ENCODE measurements around the gene MYH11.
"Not testable (repeated sequence)": the region's sequence is repeated elsewhere in the genome, so short reads cannot be mapped to it uniquely, and the experiment has no call there.

The MYH11 gene

GRCh38 chr16:15820837-15821236 is 36.0 kb downstream of the MYH11 start:
- Histone ChIP-seq H3K36me3 (ENCODE audit: control insufficient read depth, low read depth, low read length) (no peaks in the 10 kb centered on the region), H3K4me1 (ENCODE audit: control insufficient read depth, low read depth, low read length) (no peaks in the 10 kb centered on the region), H3K9ac (ENCODE audit: low read length) (no peak overlapping the region), H3K9me3 (ENCODE audit: control insufficient read depth, low read depth, low read length) (peaks cover 5% of the 10 kb centered on the region), H3K27me3 (ENCODE audit: control insufficient read depth, insufficient read depth, low read length) (no peaks in the 10 kb centered on the region), H3K27ac (ENCODE audit: low read length) (no peak overlapping the region), H3K4me3 (ENCODE audit: low read length) (no peak overlapping the region)

- H3K9ac ChIP-seq (ENCODE audit: low read length) = no peak overlapping the region
- peaks cover 5% of the 10 kb centered on the region for H3K9me3 ChIP-seq (ENCODE audit: control insufficient read depth, low read depth, low read length)
- no peak overlapping the region for H3K27ac ChIP-seq (ENCODE audit: low read length)
- H3K4me3 ChIP-seq (ENCODE audit: low read length) = no peak overlapping the region
- no peaks in the 10 kb centered on the region for H3K36me3 ChIP-seq (ENCODE audit: control insufficient read depth, low read depth, low read length)
- no peaks in the 10 kb centered on the region for H3K27me3 ChIP-seq (ENCODE audit: control insufficient read depth, insufficient read depth, low read length)
- no peaks in the 10 kb centered on the region for H3K4me1 ChIP-seq (ENCODE audit: control insufficient read depth, low read depth, low read length)
Measured at GRCh38 chr16:15819046-15819445, 37.8 kb downstream of the MYH11 start.

DNA sequence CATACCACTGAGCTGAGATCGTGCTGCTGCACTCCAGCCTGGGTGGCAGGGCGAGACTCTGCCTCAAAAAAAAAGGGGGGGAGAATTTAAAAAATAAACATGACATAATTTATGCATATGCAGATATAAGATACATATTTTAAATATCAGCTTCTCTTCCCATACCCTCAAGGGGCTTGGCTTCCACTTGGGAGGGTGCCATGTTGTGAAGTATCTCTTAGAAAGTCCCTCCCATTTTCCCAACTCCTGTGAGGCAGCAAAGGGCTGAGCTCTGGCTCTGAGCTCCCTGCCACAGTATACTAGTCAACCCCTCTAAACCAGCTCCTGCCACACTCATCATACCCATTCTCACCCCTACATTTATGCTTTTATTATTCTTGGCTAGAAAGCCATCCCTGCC is 39.4 kb downstream of the MYH11 start:
- Histone ChIP-seq H3K9me3 (ENCODE audit: control insufficient read depth, low read depth, low read length) (peaks cover 5% of the 10 kb centered on the region), H3K4me3 (ENCODE audit: low read length) (no peak overlapping the region), H3K9ac (ENCODE audit: low read length) (no peak overlapping the region), H3K27me3 (ENCODE audit: control insufficient read depth, insufficient read depth, low read length) (no peaks in the 10 kb centered on the region), H3K4me1 (ENCODE audit: control insufficient read depth, low read depth, low read length) (no peaks in the 10 kb centered on the region), H3K36me3 (ENCODE audit: control insufficient read depth, low read depth, low read length) (no peaks in the 10 kb centered on the region), H3K27ac (ENCODE audit: low read length) (no peak overlapping the region)

- Histone ChIP-seq H3K4me3 (ENCODE audit: low read length) (no peak overlapping the region), H3K27ac (ENCODE audit: low read length) (no peak overlapping the region), H3K9ac (ENCODE audit: low read length) (no peak overlapping the region), H3K4me1 (ENCODE audit: control insufficient read depth, low read depth, low read length) (no peaks in the 10 kb centered on the region), H3K36me3 (ENCODE audit: control insufficient read depth, low read depth, low read length) (no peaks in the 10 kb centered on the region), H3K9me3 (ENCODE audit: control insufficient read depth, low read depth, low read length) (peaks cover 5% of the 10 kb centered on the region), H3K27me3 (ENCODE audit: control insufficient read depth, insufficient read depth, low read length) (no peaks in the 10 kb centered on the region)
Measured at GRCh38 chr16:15816228-15816627, 40.6 kb downstream of the MYH11 start.

DNA sequence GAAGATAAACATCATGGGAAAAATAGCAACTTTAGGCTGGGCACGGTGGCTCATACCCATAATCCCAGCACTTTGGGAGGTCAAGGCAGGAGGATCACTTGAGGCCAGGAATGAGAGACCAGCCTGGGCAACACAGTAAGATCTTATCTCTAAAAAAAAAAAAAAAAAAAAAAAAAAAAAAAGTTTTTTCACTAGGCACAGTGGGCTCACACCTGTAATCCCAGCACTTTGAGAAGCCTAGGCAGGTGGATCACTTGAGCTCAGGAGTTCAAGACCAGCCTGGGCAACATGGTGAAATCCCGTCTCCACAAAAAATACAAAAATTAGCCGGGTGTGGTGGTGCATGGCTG is 44.5 kb downstream of the MYH11 start:
- not testable (repeated sequence) for H3K9ac ChIP-seq (ENCODE audit: low read length); H3K27me3 ChIP-seq (ENCODE audit: control insufficient read depth, insufficient read depth, low read length); H3K27ac ChIP-seq (ENCODE audit: low read length)

GRCh38 chr16:15811481-15812400 is 45.1 kb downstream of the MYH11 start:
- no peaks in the 10 kb centered on the region for H3K27me3 ChIP-seq (ENCODE audit: control insufficient read depth, insufficient read depth, low read length)
- peaks cover 5% of the 10 kb centered on the region for H3K9me3 ChIP-seq (ENCODE audit: control insufficient read depth, low read depth, low read length)
- H3K36me3 ChIP-seq (ENCODE audit: control insufficient read depth, low read depth, low read length) = no peaks in the 10 kb centered on the region
- no peak overlapping the region for H3K9ac ChIP-seq (ENCODE audit: low read length)
- no peak overlapping the region for H3K27ac ChIP-seq (ENCODE audit: low read length)
- no peak overlapping the region for H3K4me3 ChIP-seq (ENCODE audit: low read length)
- H3K4me1 ChIP-seq (ENCODE audit: control insufficient read depth, low read depth, low read length) = peaks cover 4% of the 10 kb centered on the region

More for the DNA sequence above, 44.5 kb downstream of the MYH11 start:
- not testable (repeated sequence) for H3K4me1 ChIP-seq (ENCODE audit: control insufficient read depth, low read depth, low read length); H3K9me3 ChIP-seq (ENCODE audit: control insufficient read depth, low read depth, low read length); H3K4me3 ChIP-seq (ENCODE audit: low read length); H3K36me3 ChIP-seq (ENCODE audit: control insufficient read depth, low read depth, low read length)

- Histone ChIP-seq H3K9me3 (ENCODE audit: control insufficient read depth, low read depth, low read length) (peaks cover under 1% of the 10 kb centered on the region), H3K9ac (ENCODE audit: low read length) (no peak overlapping the region), H3K27me3 (ENCODE audit: control insufficient read depth, insufficient read depth, low read length) (no peaks in the 10 kb centered on the region), H3K27ac (ENCODE audit: low read length) (no peak overlapping the region), H3K4me3 (ENCODE audit: low read length) (no peak overlapping the region), H3K36me3 (ENCODE audit: control insufficient read depth, low read depth, low read length) (no peaks in the 10 kb centered on the region), H3K4me1 (ENCODE audit: control insufficient read depth, low read depth, low read length) (peaks cover 4% of the 10 kb centered on the region)
Measured at GRCh38 chr16:15810949-15811348, 45.9 kb downstream of the MYH11 start.

DNA sequence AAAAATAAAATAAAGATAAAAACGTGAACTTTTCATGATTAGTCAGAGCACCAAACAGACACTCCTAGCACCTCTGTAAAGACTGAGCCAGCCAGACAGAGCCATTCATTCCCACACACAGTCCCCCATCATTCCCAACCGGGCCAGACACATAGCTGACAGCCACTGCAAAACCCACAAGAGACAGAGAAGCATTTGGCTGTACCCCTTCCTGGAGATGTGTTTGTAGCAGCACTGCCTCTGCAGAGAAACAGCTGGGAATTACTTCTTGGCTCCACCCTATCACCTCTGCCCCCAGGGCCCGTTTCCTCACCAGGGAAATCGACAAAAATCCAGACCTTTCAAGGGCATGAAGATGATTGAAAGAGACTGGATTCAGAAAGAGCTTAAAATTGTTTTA is 46.4 kb downstream of the MYH11 start:
- Histone ChIP-seq H3K9ac (ENCODE audit: low read length) (no peak overlapping the region), H3K27ac (ENCODE audit: low read length) (no peak overlapping the region), H3K4me3 (ENCODE audit: low read length) (no peak overlapping the region), H3K4me1 (ENCODE audit: control insufficient read depth, low read depth, low read length) (peaks cover 4% of the 10 kb centered on the region), H3K9me3 (ENCODE audit: control insufficient read depth, low read depth, low read length) (no peaks in the 10 kb centered on the region), H3K27me3 (ENCODE audit: control insufficient read depth, insufficient read depth, low read length) (no peaks in the 10 kb centered on the region), H3K36me3 (ENCODE audit: control insufficient read depth, low read depth, low read length) (no peaks in the 10 kb centered on the region)

- H3K4me3 ChIP-seq (ENCODE audit: low read length); H3K27me3 ChIP-seq (ENCODE audit: control insufficient read depth, insufficient read depth, low read length); H3K4me1 ChIP-seq (ENCODE audit: control insufficient read depth, low read depth, low read length); H3K27ac ChIP-seq (ENCODE audit: low read length); H3K9ac ChIP-seq (ENCODE audit: low read length); H3K36me3 ChIP-seq (ENCODE audit: control insufficient read depth, low read depth, low read length); H3K9me3 ChIP-seq (ENCODE audit: control insufficient read depth, low read depth, low read length): not testable (repeated sequence)
Measured at GRCh38 chr16:15809297-15809696, 47.5 kb downstream of the MYH11 start.

GRCh38 chr16:15808071-15808470 is 48.8 kb downstream of the MYH11 start:
- Histone ChIP-seq H3K4me1 (ENCODE audit: control insufficient read depth, low read depth, low read length) (peaks cover 4% of the 10 kb centered on the region), H3K27ac (ENCODE audit: low read length) (no peak overlapping the region), H3K9me3 (ENCODE audit: control insufficient read depth, low read depth, low read length) (no peaks in the 10 kb centered on the region), H3K4me3 (ENCODE audit: low read length) (no peak overlapping the region), H3K9ac (ENCODE audit: low read length) (no peak overlapping the region), H3K27me3 (ENCODE audit: control insufficient read depth, insufficient read depth, low read length) (no peaks in the 10 kb centered on the region), H3K36me3 (ENCODE audit: control insufficient read depth, low read depth, low read length) (no peaks in the 10 kb centered on the region)

- Histone ChIP-seq H3K36me3 (ENCODE audit: control insufficient read depth, low read depth, low read length) (no peaks in the 10 kb centered on the region), H3K4me3 (ENCODE audit: low read length) (no peak overlapping the region), H3K4me1 (ENCODE audit: control insufficient read depth, low read depth, low read length) (peaks cover 4% of the 10 kb centered on the region), H3K27ac (ENCODE audit: low read length) (no peak overlapping the region), H3K27me3 (ENCODE audit: control insufficient read depth, insufficient read depth, low read length) (no peaks in the 10 kb centered on the region), H3K9ac (ENCODE audit: low read length) (no peak overlapping the region), H3K9me3 (ENCODE audit: control insufficient read depth, low read depth, low read length) (no peaks in the 10 kb centered on the region)
Measured at GRCh38 chr16:15807603-15808009, 49.2 kb downstream of the MYH11 start.

DNA sequence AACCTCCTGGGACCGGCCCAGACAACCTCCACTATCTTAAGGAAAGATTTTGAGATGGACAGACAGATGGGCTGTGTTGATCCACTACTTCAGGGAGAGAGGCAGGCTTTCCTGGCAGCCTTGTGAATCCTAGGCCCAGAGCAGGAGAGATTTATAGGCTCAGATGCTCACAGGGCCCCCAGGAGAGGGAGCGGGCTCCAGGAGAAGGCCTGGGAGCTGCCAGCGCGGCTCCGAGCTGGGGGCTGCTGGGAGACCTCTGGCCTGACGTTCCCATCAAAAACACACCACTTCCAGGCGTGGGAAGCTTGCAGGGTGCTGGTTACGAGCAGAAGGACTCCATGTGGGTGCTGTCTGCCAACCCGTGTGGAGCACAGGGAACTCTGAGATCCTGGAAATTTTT is 53.2 kb downstream of the MYH11 start:
- H3K27me3 ChIP-seq (ENCODE audit: control insufficient read depth, insufficient read depth, low read length) = no peaks in the 10 kb centered on the region
- H3K4me3 ChIP-seq (ENCODE audit: low read length) = no peak overlapping the region
- H3K9me3 ChIP-seq (ENCODE audit: control insufficient read depth, low read depth, low read length) = no peaks in the 10 kb centered on the region
- peaks cover 4% of the 10 kb centered on the region for H3K4me1 ChIP-seq (ENCODE audit: control insufficient read depth, low read depth, low read length)
- H3K9ac ChIP-seq (ENCODE audit: low read length) = no peak overlapping the region
- no peaks in the 10 kb centered on the region for H3K36me3 ChIP-seq (ENCODE audit: control insufficient read depth, low read depth, low read length)
- no peak overlapping the region for H3K27ac ChIP-seq (ENCODE audit: low read length)
